H9 (cell line): ENCODE results near the gene CTIF. TPM values are rescaled to one million over a fixed set of nuclear protein-coding genes. Genes with fewer than 3 reads are reported as not detected.

ENCODE experiments used
- DNase-seq: peaks from one replicate; pipeline ENCODE4 v3.0.0-alpha.2; 2017
- H2AFZ ChIP-seq: one replicate; pipeline ENCODE4 v1.6.1; 2013; ENCODE audit warnings: mild to moderate bottlenecking, low read length, control low read depth, moderate library complexity
- H2AK5ac ChIP-seq: 2 replicates; pipeline ENCODE4 v1.6.1; 2013; ENCODE audit warnings: low read length, control low read depth, mixed read lengths; ENCODE audit not compliant: insufficient read length
- H2BK120ac ChIP-seq: one replicate; pipeline ENCODE4 v1.6.1; 2013; ENCODE audit warnings: low read depth, mild to moderate bottlenecking, low read length, control low read depth, inconsistent platforms; ENCODE audit not compliant: poor library complexity, severe bottlenecking
- H2BK12ac ChIP-seq: 2 replicates; pipeline ENCODE4 v1.6.1; 2013; ENCODE audit warnings: low read length, control low read depth, mixed read lengths, low read depth; ENCODE audit not compliant: insufficient read length
- H2BK15ac ChIP-seq: 2 replicates; pipeline ENCODE4 v1.6.1; 2013; ENCODE audit warnings: low read depth, low read length, control low read depth
- H2BK20ac ChIP-seq: one replicate; pipeline ENCODE4 v1.6.1; 2013; ENCODE audit warnings: low read depth, mild to moderate bottlenecking, low read length, control low read depth, inconsistent platforms; ENCODE audit not compliant: poor library complexity, severe bottlenecking
- H2BK5ac ChIP-seq: 2 replicates; pipeline ENCODE4 v1.6.1; 2013; ENCODE audit warnings: low read length, control low read depth, mixed read lengths; ENCODE audit not compliant: insufficient read length
- H3K14ac ChIP-seq: 2 replicates; pipeline ENCODE4 v1.6.1; 2013; ENCODE audit warnings: low read length, control low read depth; ENCODE audit not compliant: insufficient read depth
- H3K18ac ChIP-seq: 2 replicates; pipeline ENCODE4 v1.6.1; 2013; ENCODE audit warnings: low read depth, mild to moderate bottlenecking, mixed read lengths, low read length, control low read depth; ENCODE audit not compliant: insufficient read length
- H3K23ac ChIP-seq: 2 replicates; pipeline ENCODE4 v1.6.1; 2013; ENCODE audit warnings: low read length, control low read depth, mixed read lengths, low read depth; ENCODE audit not compliant: insufficient read length
- H3K23me2 ChIP-seq: 2 replicates; pipeline ENCODE4 v1.6.1; 2013; ENCODE audit warnings: low read depth, mild to moderate bottlenecking, mixed read lengths, low read length, control low read depth; ENCODE audit not compliant: insufficient read length, poor library complexity, severe bottlenecking
- H3K27ac ChIP-seq: 2 replicates; pipeline ENCODE4 v1.5.1; 2013; ENCODE audit warnings: low read length, control low read depth, mixed read lengths, low read depth; ENCODE audit not compliant: insufficient read length
- H3K27me3 ChIP-seq: 2 replicates; pipeline ENCODE4 v1.6.1; 2013; ENCODE audit warnings: low read length, control low read depth, inconsistent platforms; ENCODE audit not compliant: insufficient read depth
- H3K4ac ChIP-seq: 2 replicates; pipeline ENCODE4 v1.6.1; 2013; ENCODE audit warnings: low read depth, mild to moderate bottlenecking, control low read depth, inconsistent platforms, low read length, moderate library complexity
- H3K4me1 ChIP-seq: 2 replicates; pipeline ENCODE4 v1.6.1; 2013; ENCODE audit warnings: low read length, control low read depth, inconsistent platforms; ENCODE audit not compliant: insufficient read depth
- H3K4me2 ChIP-seq: 2 replicates; pipeline ENCODE4 v1.6.1; 2013; ENCODE audit warnings: low read length, control low read depth, mixed read lengths; ENCODE audit not compliant: insufficient read length, insufficient read depth
- H3K56ac ChIP-seq: 2 replicates; pipeline ENCODE4 v1.6.1; 2013; ENCODE audit warnings: low read depth, mild to moderate bottlenecking, mixed read lengths, low read length, control low read depth; ENCODE audit not compliant: insufficient read length
- H3K79me1 ChIP-seq: 2 replicates; pipeline ENCODE4 v1.6.1; 2013; ENCODE audit warnings: low read depth, mild to moderate bottlenecking, moderate library complexity, low read length, control low read depth, inconsistent platforms; ENCODE audit not compliant: insufficient read depth, poor library complexity, severe bottlenecking
- H3K79me2 ChIP-seq: 2 replicates; pipeline ENCODE4 v1.6.1; 2013; ENCODE audit warnings: low read length, control low read depth, inconsistent platforms; ENCODE audit not compliant: insufficient read depth
- H3K9ac ChIP-seq: 2 replicates; pipeline ENCODE4 v1.6.1; 2013; ENCODE audit warnings: low read length, control low read depth, mixed read lengths; ENCODE audit not compliant: insufficient read length; ENCODE audit errors: extremely low read depth
- H3K9me3 ChIP-seq: one replicate; pipeline ENCODE4 v1.6.1; 2013; ENCODE audit warnings: low read depth, low read length, inconsistent platforms; ENCODE audit not compliant: control insufficient read depth
- H3T11ph ChIP-seq: one replicate; pipeline ENCODE4 v1.6.1; 2013; ENCODE audit warnings: mild to moderate bottlenecking, low read length, control low read depth, inconsistent platforms
- H4K20me1 ChIP-seq: one replicate; pipeline ENCODE4 v1.6.1; 2013; ENCODE audit not compliant: control insufficient read depth, insufficient read length, insufficient read depth
- H4K5ac ChIP-seq: 2 replicates; pipeline ENCODE4 v1.6.1; 2013; ENCODE audit warnings: low read depth, mild to moderate bottlenecking, mixed read lengths, low read length, control low read depth; ENCODE audit not compliant: insufficient read length
- H4K8ac ChIP-seq: replicated peaks from 2 replicates; pipeline ENCODE4 v1.6.1; 2013; ENCODE audit warnings: low read length, control low read depth, mixed read lengths, low read depth; ENCODE audit not compliant: insufficient read length
- H4K91ac ChIP-seq: 2 replicates; pipeline ENCODE4 v1.6.1; 2013; ENCODE audit warnings: low read depth, mild to moderate bottlenecking, moderate library complexity, mixed read lengths, low read length, control low read depth; ENCODE audit not compliant: insufficient read length
- H3K27ac Mint-ChIP-seq, 3 experiments: 2 replicates in 2 of 3; 3 replicates in 1 of 3; pipeline ENCODE4 v1.8.0; 2020 to 2021; ENCODE audit warnings: mixed read lengths in 3 of 3, mild to moderate bottlenecking in 1 of 3, moderate library complexity in 1 of 3
- H3K27me3 Mint-ChIP-seq: 2 replicates; pipeline ENCODE4 v1.8.0; 2021; ENCODE audit warnings: low read depth, mild to moderate bottlenecking, moderate library complexity, mixed read lengths
- H3K36me3 Mint-ChIP-seq, 3 experiments: 2 replicates in 2 of 3; 3 replicates in 1 of 3; pipeline ENCODE4 v1.8.0; 2020 to 2021; ENCODE audit warnings: low read depth in 3 of 3, mixed read lengths in 3 of 3; ENCODE audit not compliant: insufficient read depth in 1 of 3
- H3K4me1 Mint-ChIP-seq, 2 experiments: 2 replicates each; pipeline ENCODE4 v1.8.0; 2020; ENCODE audit warnings: mixed read lengths in 2 of 2
- H3K4me3 Mint-ChIP-seq, 2 experiments: 2 replicates in 1 of 2; 3 replicates in 1 of 2; pipeline ENCODE4 v1.8.0; 2020 to 2021; ENCODE audit warnings: mild to moderate bottlenecking in 2 of 2, mixed read lengths in 2 of 2, moderate library complexity in 1 of 2
- H3K9me3 Mint-ChIP-seq, 2 experiments: 2 replicates in 1 of 2; 3 replicates in 1 of 2; pipeline ENCODE4 v1.8.0; 2020; ENCODE audit warnings: mild to moderate bottlenecking in 2 of 2, mixed read lengths in 2 of 2, moderate library complexity in 1 of 2
- CTCF ChIP-seq: fragments of 200-600 bp; sonication (generic); conservative IDR thresholded peaks from 3 replicates; pipeline ENCODE4 v1.8.0; 2021; ENCODE audit warnings: antibody characterized with exemption, mild to moderate bottlenecking
- WGBS: extraction: QIAGEN DNeasy Blood & Tissue Kit; methylation state at CpG from one replicate; pipeline ENCODE4 v1.1.7; 2013; ENCODE audit warnings: missing lambda C conversion rate, low lambda C conversion rate, mixed read lengths; ENCODE audit not compliant: insufficient read length; ENCODE audit errors: extremely low coverage; 5-methylcytosine and 5-hydroxymethylcytosine counted together
- total RNA-seq: library from RNA; stranded (reverse); gene quantifications from 2 replicates; pipeline ENCODE4 v1.2.1, GENCODE V29; 2021

CTIF gene
- total RNA-seq, 1 experiment from 2014 or later = 15.8 TPM

GRCh38 chr18:48790869-48791635, 252.2 kb downstream of the CTIF start:
- no peak overlapping the region for H3K27ac Mint-ChIP-seq
- Histone ChIP-seq H3K4ac (no peak overlapping the region), H4K8ac (no peak overlapping the region), H2AK5ac (no peak overlapping the region), H2AFZ (no peak overlapping the region), H3T11ph (no peak overlapping the region), H3K79me2 (no peaks in the 10 kb centered on the region), H3K4me1 (no peaks in the 10 kb centered on the region), H4K20me1 (no peaks in the 10 kb centered on the region), H4K91ac (no peak overlapping the region), H2BK12ac (no peak overlapping the region), H3K4me2 (no peak overlapping the region), H3K56ac (no peak overlapping the region), H3K9ac (no peak overlapping the region), H3K23me2 (no peaks in the 10 kb centered on the region), H3K9me3 (no peaks in the 10 kb centered on the region), H2BK120ac (no peak overlapping the region), H2BK20ac (no peak overlapping the region), H2BK5ac (no peak overlapping the region), H3K18ac (no peak overlapping the region), H3K27ac (no peak overlapping the region), H4K5ac (no peak overlapping the region), H3K27me3 (no peaks in the 10 kb centered on the region), H3K79me1 (no peaks in the 10 kb centered on the region), H3K14ac (no peak overlapping the region), H3K23ac (no peak overlapping the region), H2BK15ac (no peak overlapping the region)
- no peak for TF ChIP-seq CTCF
- H3K9me3 Mint-ChIP-seq = no peaks in the 10 kb centered on the region
- H3K4me1 Mint-ChIP-seq = peaks cover 4 to 16% of the 10 kb centered on the region in 2 experiments
- H3K27me3 Mint-ChIP-seq = no peaks in the 10 kb centered on the region
- WGBS = no CpG with 5 or more reads among the region's 1 CpG
- H3K36me3 Mint-ChIP-seq = no peaks in the 10 kb centered on the region; a peak in 2 of 7 replicates
- no peak overlapping the region for H3K4me3 Mint-ChIP-seq
- DNase-seq = no peak
